ENCODE data around the gene PTTG1.

GRCh38 chr5:160427607-160428006, 6.0 kb downstream of the PTTG1 start:
- TF ChIP-seq CTCF (IDR thresholded peaks at IDR 0.05) (no peak), POLR2A (IDR thresholded peaks at IDR 0.05) (no peak)
